BLaER1 (cell line): ENCODE measurements around the gene SASH1.

Experiments used
- H3K27ac ChIP-seq: shearing (Covaris generic); formaldehyde crosslinking; 2 replicates; pipeline ENCODE4 v1.8.1; 2022
- H3K27me3 ChIP-seq: shearing (Covaris generic); formaldehyde crosslinking; 2 replicates; pipeline ENCODE4 v1.8.1; 2022
- H3K36me3 ChIP-seq: shearing (Covaris generic); formaldehyde crosslinking; 2 replicates; pipeline ENCODE4 v1.8.1; 2022
- H3K4me1 ChIP-seq: shearing (Covaris generic); formaldehyde crosslinking; 2 replicates; pipeline ENCODE4 v1.8.1; 2022
- H3K4me2 ChIP-seq: shearing (Covaris generic); formaldehyde crosslinking; 2 replicates; pipeline ENCODE4 v1.8.1; 2022
- H3K4me3 ChIP-seq: shearing (Covaris generic); formaldehyde crosslinking; 2 replicates; pipeline ENCODE4 v1.8.1; 2022
- H3K9ac ChIP-seq: shearing (Covaris generic); formaldehyde crosslinking; 2 replicates; pipeline ENCODE4 v1.8.1; 2022
- H3K9me3 ChIP-seq: shearing (Covaris generic); formaldehyde crosslinking; 2 replicates; pipeline ENCODE4 v1.8.1; 2022
- H4K20me1 ChIP-seq: shearing (Covaris generic); formaldehyde crosslinking; 2 replicates; pipeline ENCODE4 v1.8.1; 2022
- Cebpa-rat ChIP-seq: shearing (Covaris generic); IDR thresholded peaks from 2 replicates; pipeline ENCODE4 v1.8.1; 2022

SASH1 gene

GRCh38 chr6:148513145-148514071 lies 170.8 kb downstream of the SASH1 start:
- Histone ChIP-seq H3K27me3 (no peaks in the 10 kb centered on the region), H4K20me1 (no peaks in the 10 kb centered on the region), H3K9me3 (no peaks in the 10 kb centered on the region), H3K36me3 (no peaks in the 10 kb centered on the region), H3K4me3 (no peak overlapping the region), H3K4me2 (no peak overlapping the region), H3K27ac (no peak overlapping the region), H3K9ac (no peak overlapping the region), H3K4me1 (peaks cover 5% of the 10 kb centered on the region; the same call in 1 of the 2 replicates)
- no peak for TF ChIP-seq Cebpa-rat

DNA sequence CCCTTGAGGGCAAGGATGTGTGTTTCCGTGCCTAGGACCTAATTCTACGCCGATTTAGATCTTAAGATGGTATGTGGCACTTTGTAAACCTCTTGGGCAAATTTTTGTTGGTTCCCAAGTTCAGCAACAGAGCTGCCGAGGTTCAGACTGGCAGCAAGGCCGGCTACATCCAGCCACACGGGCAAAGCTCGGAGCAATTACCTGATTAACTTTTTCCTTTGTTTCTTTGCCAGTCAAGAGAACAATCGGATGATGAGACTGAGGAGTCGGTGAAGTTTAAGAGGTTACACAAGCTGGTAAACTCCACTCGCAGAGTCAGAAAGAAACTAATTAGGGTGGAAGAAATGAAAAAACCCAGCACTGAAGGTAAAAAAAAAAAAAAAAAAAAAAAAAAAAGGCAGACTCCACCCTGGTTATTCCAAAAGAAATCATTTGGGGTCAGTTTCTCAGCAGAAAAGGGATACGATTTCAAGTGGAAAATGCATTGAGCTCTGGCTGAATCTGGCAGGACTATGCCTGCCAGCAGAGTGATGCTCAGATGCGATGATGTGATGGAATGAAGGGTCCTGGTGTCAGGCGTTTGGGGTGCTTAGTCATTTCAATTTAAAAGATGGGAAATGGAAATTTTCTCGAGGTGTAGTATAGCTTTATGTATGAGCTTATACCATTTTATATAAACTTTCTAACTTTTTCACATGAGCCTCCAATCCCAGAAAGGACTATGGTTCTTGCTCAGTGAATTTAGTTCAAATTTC lies 171.6 kb downstream of the SASH1 start:
- no peak overlapping the region for H3K9ac ChIP-seq
- peaks cover 6% of the 10 kb centered on the region for H3K4me1 ChIP-seq
- H3K9me3 ChIP-seq, result no peaks in the 10 kb centered on the region
- H4K20me1 ChIP-seq, result no peaks in the 10 kb centered on the region
- H3K27ac ChIP-seq, result no peak overlapping the region
- no peak for TF ChIP-seq Cebpa-rat
- H3K27me3 ChIP-seq, result no peaks in the 10 kb centered on the region
- no peak overlapping the region for H3K4me3 ChIP-seq
- H3K4me2 ChIP-seq, result no peak overlapping the region
- no peaks in the 10 kb centered on the region for H3K36me3 ChIP-seq

GRCh38 chr6:148516217-148516616 lies 173.6 kb downstream of the SASH1 start:
- Histone ChIP-seq H3K36me3 (no peaks in the 10 kb centered on the region), H3K27ac (no peak overlapping the region), H3K4me2 (no peak overlapping the region), H3K9me3 (no peaks in the 10 kb centered on the region), H3K4me1 (peaks cover 21% of the 10 kb centered on the region), H3K9ac (no peak overlapping the region), H3K4me3 (no peak overlapping the region), H3K27me3 (no peaks in the 10 kb centered on the region), H4K20me1 (no peaks in the 10 kb centered on the region)
- TF ChIP-seq Cebpa-rat, result no peak

GRCh38 chr6:148516617-148517016 lies 174.0 kb downstream of the SASH1 start:
- Histone ChIP-seq H3K9ac (no peak overlapping the region), H3K27ac (no peak overlapping the region), H3K9me3 (no peaks in the 10 kb centered on the region), H3K27me3 (no peaks in the 10 kb centered on the region), H4K20me1 (no peaks in the 10 kb centered on the region), H3K4me2 (no peak overlapping the region), H3K4me1 (peaks cover 25% of the 10 kb centered on the region), H3K4me3 (no peak overlapping the region), H3K36me3 (no peaks in the 10 kb centered on the region)
- TF ChIP-seq Cebpa-rat, result no peak

DNA sequence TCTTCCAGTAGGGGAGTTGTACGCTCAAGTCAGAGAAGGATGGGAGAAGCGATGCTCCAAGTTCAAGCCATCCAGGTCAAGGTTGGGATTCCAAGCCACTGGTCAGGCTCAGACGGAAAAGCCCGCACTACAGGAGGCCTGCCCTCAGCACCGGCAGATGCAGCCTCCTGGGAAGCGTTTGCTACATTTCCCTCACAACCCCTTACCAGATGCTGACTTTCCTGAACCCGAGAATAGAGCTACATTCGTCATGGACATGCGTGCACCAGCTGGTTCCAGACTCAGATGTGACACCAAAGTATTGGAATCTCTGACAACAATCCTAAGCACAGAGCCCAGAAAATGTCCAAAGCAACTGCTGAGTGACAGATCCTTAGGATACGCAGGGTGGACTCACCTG lies 174.8 kb downstream of the SASH1 start:
- no peaks in the 10 kb centered on the region for H3K36me3 ChIP-seq
- TF ChIP-seq Cebpa-rat, result no peak
- H3K4me2 ChIP-seq, result no peak overlapping the region
- H3K27me3 ChIP-seq, result no peaks in the 10 kb centered on the region
- no peak overlapping the region for H3K4me3 ChIP-seq
- H3K9ac ChIP-seq, result no peak overlapping the region
- H3K9me3 ChIP-seq, result no peaks in the 10 kb centered on the region
- H3K27ac ChIP-seq, result no peak overlapping the region
- no peaks in the 10 kb centered on the region for H4K20me1 ChIP-seq
- peaks cover 30% of the 10 kb centered on the region for H3K4me1 ChIP-seq

GRCh38 chr6:148518511-148519156 lies 176.0 kb downstream of the SASH1 start:
- no peaks in the 10 kb centered on the region for H3K9me3 ChIP-seq
- H4K20me1 ChIP-seq, result no peaks in the 10 kb centered on the region
- no peak overlapping the region for H3K4me3 ChIP-seq
- H3K27ac ChIP-seq, result no peak overlapping the region
- no peaks in the 10 kb centered on the region for H3K36me3 ChIP-seq
- no peaks in the 10 kb centered on the region for H3K27me3 ChIP-seq
- no peak overlapping the region for H3K4me2 ChIP-seq
- no peak for TF ChIP-seq Cebpa-rat
- H3K4me1 ChIP-seq, result peaks cover 30% of the 10 kb centered on the region
- H3K9ac ChIP-seq, result no peak overlapping the region

DNA sequence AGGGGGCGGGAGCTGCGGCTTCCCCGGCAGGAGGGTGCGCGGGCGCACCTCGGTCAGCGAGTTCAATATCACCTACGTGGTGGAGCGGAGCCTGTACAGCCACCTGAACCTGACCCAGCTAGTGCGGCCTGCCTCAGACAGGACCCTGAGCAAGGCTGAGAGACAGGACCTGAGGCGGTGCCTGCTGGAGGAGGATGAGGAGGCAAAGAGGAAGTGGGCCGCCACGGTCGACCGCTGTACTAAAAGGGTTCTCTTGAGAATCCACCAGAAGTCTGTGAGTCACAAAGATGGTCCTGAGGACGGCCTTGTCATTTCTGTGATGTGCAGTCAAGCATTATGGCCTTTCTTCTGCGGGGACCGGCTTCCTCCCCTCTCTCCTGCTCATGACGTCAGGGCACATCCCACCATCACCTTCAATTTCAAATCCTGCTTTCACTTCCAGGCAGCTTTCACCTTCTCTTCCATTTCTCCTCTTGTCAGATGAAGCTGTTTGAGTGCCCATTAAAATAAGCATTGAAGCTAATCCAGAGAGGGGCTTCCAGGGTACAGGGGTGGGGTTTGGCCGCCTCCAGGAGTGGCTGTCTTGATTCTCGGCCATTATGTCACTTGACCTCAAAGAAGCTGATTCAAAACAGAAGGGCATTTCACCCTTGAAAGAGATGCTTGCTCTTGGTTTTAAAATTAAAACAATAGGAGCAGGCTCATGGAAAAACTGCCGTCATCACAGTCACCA lies 177.6 kb downstream of the SASH1 start:
- Histone ChIP-seq H3K36me3 (no peaks in the 10 kb centered on the region), H3K9ac (no peak overlapping the region), H3K27ac (no peak overlapping the region), H3K4me1 (peaks cover 30% of the 10 kb centered on the region), H3K4me3 (peak overlapping the region; percentile 23; the same call in 1 of the 2 replicates), H3K4me2 (peak overlapping the region; percentile 72), H4K20me1 (no peaks in the 10 kb centered on the region), H3K27me3 (no peaks in the 10 kb centered on the region), H3K9me3 (no peaks in the 10 kb centered on the region)
- no peak for TF ChIP-seq Cebpa-rat

DNA sequence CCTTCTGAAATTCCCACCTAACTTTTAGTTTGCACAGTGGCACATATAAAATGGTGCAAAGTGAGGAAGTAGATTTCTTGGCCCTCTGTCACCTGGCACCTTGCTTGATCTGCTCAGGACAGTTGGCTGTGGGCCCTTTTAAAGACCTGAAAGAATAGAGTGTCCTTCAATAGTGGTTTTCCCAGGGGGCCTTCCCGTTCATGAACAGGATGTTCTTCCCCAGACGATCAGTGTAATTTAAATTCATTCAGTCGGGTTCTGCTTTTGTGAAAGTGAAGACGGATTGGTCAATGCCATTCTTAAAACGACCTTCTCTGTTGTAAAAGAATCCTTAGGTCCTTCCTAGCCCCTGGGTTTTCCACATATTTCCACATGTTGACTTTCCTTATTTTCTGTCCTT lies 178.5 kb downstream of the SASH1 start:
- no peaks in the 10 kb centered on the region for H3K36me3 ChIP-seq
- no peaks in the 10 kb centered on the region for H4K20me1 ChIP-seq
- H3K27me3 ChIP-seq, result no peaks in the 10 kb centered on the region
- no peak overlapping the region for H3K9ac ChIP-seq
- H3K9me3 ChIP-seq, result no peaks in the 10 kb centered on the region
- H3K4me1 ChIP-seq, result peaks cover 30% of the 10 kb centered on the region
- peak overlapping the region; percentile 72 for H3K4me2 ChIP-seq
- no peak for TF ChIP-seq Cebpa-rat
- no peak overlapping the region for H3K4me3 ChIP-seq
- H3K27ac ChIP-seq, result no peak overlapping the region

DNA sequence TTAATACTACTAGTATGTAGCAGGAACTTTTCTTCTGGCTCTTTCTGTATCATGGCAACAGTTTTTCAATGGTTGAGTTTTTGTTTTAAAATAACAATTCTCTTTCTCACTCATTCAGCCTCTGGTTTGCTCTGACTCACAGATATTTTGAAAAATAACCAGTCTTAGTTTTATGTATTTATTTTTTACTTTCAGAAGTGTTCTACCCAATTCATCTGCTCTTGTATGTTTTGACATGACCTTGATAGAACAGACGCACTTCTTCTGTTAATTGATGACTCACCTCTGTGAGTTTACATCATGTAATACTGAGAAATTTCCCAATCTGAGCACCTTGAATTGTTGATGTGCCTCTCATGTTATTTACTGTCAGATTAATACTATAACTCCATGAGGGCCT lies 178.9 kb downstream of the SASH1 start:
- Histone ChIP-seq H3K4me2 (peak overlapping the region; percentile 72), H3K4me1 (peaks cover 30% of the 10 kb centered on the region), H3K36me3 (no peaks in the 10 kb centered on the region), H3K9ac (no peak overlapping the region), H3K4me3 (no peak overlapping the region), H3K9me3 (no peaks in the 10 kb centered on the region), H4K20me1 (no peaks in the 10 kb centered on the region), H3K27ac (no peak overlapping the region), H3K27me3 (no peaks in the 10 kb centered on the region)
- TF ChIP-seq Cebpa-rat, result no peak
